ENCODE results near the gene ISG20.

ISG20 gene

DNA sequence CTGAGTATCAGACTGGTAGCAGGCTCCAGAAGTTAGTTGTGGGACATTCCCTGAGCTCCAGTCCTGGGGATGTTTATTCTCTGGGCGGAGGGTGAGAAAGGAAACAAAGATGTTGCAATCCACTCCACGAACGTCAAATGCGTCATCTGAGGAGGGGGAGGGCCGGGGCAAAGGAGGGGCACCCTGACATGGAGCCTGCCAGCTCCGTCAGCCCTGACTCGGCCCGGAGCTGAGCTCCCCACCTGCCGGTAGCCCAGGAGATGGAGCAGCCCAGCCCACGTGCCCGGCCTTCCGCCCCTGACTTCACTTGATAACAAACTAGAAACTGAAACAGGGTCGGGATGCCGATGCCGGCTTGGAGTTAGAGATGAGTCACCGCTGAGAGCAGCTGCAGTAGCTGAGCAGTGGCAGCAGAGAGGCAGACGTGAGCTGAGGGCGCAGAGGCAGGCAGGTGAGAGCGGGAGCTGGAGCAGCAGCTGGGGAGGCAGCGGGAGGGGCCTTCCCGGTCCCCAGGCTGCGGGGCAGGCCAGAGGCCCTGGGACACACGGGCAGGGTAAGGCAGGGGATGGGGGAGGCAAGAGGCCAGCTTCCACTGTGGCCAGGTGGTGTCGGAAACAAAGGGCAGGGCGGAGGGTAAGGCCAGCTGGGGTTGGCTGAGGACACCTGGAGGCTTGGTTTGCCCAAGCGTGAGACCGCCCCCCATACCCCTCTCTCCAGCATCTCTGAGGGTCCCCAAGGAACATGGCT is at the start of gene ISG20:
Gene ISG20 (plus strand): TSS at position 391 of the 747 bp plus-strand sequence. CDS start 351 bp downstream, at position 742.
- in situ Hi-C loops (cut with MboI; ENCODE audit: low sequenced_read_pairs): no loop called here

DNA sequence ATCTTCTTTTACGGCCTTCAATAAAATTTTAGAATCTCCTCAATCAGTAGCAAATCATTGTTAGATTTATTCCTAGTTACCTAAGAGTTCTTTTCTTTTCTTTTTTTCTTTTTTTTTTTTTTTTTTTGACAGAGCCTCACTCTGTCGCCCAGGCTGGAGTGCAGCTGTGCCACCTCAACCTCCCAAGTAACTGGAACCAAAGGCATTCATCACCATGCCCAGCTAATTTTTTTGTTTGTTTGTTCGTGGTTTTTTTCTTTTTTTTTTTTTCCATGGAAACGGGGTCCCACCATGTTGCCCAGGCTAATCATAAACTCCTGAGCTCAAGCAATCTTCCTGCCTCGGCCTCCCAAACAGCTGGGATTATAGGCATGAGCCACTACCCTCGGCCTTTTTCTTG is 48.1 kb upstream of the ISG20 start:
- in situ Hi-C loops (cut with MboI; ENCODE audit: low sequenced_read_pairs): no loop called here

DNA sequence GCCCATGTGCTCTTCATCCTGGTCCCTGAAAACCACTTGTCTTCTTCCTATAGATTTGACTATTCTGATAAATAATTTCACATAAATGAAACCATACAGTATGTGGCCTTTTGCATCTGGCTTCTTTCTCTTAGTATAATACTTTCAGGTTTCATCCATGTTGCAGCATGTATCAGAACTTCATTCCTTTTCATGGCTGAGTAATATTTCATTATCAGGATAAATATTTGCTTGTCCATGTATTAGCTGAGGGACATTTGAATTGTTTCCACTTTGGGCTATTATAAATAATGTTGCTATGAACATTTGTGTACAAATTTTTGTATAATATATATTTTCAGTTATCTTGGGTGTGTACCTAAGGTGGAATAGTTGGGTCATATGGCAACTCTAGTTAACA is 47.4 kb upstream of the ISG20 start:
- in situ Hi-C loops (cut with MboI; ENCODE audit: low sequenced_read_pairs): no loop called here

DNA sequence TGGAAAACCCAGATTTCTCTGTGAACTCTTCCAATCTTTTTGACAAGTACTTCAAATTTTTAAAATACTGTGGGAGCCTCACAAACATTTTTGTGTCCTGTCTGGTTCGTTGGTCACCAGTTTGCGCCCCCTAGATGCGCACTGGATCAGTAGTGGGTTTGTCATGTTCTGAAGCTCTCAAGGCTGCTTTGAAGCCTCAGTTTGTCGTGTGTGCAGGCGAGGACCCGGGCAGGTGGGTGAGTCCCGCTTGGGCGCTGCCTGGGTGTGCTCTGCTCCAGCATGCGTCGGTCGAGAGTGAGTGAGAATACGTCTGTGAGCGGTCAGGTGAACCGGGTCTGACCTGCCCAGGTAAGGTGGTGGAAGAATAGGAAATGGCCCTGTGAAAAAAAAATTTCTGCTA is 34.9 kb upstream of the ISG20 start:
- in situ Hi-C loops (cut with MboI; ENCODE audit: low sequenced_read_pairs): no loop called here

DNA sequence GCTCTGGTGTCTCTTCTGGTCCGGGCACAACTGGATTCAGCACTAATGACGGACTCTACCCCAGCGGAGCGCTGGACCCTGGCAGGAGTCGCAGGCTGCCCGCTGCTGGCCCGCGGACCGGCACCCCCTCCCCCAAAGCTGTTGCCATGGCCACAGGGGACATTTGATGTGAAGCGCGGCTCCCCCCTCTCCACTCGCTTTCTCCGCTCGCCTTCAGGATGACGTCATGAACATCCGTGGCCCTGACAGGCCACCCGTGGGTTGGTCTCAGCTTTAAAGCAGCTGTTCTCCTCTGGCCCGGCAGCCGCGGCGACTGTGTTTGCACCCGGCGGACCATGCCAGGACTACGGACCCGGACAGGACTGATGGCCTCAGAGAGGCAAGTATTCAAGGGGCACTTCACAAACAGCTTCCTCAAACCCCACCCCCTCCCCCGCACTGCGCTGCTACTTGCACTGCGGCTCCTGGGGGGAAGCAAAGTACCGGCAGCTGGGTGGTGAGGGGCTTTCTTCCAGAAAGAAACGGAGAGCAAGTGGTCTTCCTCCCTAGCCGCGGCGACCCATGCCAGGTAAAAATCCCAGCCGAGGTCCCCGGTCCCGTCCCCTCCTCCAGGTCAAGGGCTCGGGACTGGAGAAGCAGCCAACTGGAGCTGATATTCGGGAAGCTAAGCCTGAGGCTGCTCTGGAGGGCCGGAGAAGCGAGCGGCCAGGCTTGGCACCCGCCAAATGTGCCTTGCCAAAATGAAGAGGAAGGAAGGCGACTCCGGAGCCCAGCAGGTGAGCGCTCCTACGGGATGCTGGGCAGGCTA is 34.2 kb upstream of the ISG20 start:
- in situ Hi-C loops (cut with MboI; ENCODE audit: low sequenced_read_pairs): no loop called here

DNA sequence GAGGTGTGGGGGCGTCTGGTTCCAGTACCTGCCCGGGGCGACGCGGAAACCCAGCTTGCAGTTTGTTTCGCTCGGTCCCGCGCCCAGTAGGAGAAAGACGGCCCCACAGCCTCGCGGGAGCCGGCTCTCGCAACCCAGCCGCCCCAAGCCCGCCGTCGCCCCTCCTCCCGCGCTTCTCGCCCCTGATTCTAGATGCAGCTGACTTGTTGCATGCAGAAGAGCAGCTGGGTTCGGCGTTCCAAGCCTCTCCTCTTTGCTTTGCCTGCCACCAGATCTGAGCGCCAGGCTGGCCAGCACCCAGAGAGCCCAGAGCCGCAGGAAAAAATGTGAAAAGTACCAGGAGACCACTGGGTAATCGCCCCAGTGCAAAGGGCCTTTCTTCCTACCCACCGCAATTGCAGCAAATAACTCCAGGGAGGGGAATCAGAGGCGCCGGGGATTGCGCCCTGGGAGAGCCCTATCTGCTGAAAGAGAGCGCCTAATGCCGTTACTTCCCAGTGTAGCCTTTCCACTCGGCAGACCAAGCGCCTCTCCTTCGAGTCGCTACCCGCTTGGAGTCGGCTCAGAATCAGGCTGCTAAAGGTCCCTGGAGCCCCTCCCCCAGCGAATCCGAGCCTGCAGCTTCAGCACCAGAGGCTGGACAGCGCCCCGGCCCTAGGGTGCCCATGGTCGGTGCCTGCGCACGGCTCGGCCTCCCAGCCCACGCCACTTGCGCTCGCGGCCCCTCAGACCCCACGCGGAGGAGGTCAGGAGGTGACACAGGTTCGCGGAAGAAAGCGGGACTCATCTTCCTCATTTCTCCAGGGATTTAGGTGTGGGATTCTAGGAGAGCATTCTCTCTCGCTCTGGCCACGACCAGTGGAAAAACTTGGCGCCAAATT is 33.4 kb upstream of the ISG20 start:
- in situ Hi-C loops (cut with MboI; ENCODE audit: low sequenced_read_pairs): no loop called here

DNA sequence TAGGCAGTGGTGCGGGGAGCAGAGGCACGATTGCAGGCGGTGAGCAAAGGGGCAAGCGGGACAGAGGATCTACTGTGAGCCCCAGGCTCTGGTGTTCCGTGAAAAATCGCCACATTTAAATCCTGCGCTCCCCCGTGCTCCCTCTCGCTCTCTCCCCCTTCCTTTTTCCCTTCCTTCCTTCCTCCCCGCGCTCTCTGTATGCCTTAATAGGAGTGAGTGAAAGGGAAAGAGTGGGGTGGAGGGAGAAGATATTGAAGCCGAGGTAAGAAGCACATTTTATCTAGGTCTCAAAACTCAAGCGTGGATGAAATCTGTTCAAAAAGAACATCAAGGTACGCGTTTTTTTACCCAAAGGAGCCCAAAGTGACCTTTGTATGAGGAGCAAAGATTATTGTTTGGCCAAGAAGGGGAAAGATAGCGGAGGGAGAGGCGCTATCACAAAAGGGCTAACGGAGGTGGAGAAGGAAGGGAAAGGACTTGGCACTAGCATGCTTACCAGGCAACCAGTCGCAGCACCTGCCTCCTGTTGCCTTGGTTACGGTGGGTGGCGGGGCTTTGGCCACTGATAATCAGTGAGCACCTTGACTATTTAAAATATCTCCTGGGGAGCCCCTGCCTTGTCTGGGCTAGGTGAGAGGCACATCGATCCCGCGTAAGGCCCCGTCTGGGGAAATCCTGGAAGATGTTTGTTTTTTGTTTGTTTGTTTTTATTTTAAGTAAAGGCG is 32.6 kb upstream of the ISG20 start:
- in situ Hi-C loops (cut with MboI; ENCODE audit: low sequenced_read_pairs): no loop called here

DNA sequence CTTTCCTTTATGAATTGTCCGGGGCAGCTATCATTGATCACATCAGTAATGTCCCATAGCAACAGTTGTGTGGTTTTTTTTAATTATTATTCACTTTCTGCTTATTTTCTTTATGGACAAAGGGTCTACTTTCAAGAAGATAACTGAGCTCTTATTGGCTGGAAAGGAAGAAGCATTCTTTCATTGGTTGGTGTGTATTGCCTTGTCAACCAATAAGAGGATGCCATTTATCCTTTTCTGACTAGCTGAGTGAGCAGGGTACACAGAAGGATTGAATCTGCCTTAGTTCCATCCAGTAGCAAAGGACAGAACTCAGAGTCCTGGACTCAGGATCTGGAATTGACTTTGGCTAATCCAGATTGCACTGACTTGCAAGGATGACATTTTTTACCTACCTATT is 30.9 kb upstream of the ISG20 start:
- in situ Hi-C loops (cut with MboI; ENCODE audit: low sequenced_read_pairs): no loop called here

DNA sequence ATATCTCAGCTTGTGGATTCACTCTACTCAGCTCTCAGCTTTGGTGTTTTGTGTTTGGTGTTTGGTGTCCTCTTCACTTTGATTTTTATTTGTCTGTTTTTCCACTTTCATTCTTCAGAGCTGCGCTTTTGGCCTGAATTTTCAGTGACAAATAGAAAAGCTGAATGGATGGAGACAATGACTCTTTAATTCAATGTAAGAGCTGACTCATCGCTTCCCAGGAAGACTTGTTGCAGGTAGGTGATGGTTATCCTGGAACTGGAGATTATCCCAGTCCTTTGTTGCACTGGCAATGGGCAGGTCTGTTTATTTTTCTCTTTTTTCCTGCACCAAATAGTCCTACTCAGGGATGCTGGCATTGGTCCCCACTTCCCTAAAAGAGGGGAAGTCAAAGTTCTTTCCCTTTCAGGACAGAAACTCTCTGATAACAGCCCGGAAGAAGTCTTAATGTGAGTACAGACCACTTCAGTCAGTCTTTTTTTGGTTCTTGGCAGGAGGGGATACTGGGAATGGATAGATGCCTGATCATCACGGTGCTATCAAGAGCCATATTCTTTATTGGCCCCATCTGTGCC is 30.1 kb upstream of the ISG20 start:
- in situ Hi-C loops (cut with MboI; ENCODE audit: low sequenced_read_pairs): no loop called here

DNA sequence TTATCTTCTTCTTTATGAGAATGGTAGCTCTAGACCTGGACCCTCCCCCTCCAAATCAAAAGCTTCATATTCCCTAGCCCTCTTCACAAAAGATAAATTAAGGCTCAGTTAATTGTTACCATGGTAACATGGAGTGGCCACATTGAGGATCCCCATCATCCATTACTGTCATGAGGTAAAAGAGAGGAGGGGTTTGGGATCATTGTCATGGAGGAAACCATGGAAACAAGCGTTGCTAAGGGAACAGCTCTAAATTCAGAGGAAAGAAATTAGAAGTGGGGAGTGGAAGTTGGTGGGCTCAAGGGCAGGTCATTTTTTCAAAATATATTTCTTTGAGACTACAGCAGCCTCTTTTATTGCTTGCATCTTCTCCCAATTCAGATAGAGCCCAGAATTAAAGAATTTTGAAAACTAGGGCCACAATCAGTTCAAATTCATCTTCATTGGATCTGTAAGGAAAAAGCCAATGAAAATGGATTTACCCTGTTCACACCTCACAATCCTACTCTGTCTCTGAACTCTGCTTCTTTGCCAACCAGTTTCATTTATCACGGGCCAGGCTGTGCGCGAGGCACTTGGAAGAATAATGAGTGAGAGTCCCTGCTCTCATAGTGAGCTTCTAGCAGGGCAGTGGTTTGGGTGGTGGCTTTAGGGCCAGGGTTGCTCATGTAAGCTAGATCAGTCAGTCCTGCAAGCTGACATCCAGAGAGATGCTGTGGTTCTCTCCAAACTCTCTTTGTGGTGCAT is 29.3 kb upstream of the ISG20 start:
- in situ Hi-C loops (cut with MboI; ENCODE audit: low sequenced_read_pairs): no loop called here

DNA sequence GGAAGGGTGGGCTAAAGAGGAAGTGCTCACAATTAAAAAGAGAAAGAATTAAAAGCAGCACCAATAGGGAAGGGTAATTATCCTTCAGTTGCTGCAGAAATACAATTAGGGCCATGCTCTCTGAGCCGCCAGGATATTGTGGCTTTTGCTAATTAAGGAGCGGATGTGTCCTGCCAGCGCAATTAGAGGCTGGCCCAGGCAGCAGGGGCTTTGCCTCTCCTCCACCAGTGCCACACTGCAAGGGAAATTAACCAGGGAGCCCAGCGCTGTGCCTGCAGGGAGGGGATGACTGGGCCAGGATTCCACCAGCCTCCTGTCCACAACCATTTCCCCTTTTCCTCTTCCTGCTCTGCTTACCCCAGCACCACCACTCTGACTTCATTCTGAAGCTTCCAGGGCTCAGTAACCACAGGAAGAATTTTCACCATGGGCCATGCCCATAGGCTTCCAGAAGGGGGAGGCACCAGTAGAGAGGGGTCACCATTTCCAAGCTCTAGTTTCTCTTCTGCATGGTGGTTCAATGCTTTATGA is 28.1 kb upstream of the ISG20 start:
- in situ Hi-C loops (cut with MboI; ENCODE audit: low sequenced_read_pairs): no loop called here

DNA sequence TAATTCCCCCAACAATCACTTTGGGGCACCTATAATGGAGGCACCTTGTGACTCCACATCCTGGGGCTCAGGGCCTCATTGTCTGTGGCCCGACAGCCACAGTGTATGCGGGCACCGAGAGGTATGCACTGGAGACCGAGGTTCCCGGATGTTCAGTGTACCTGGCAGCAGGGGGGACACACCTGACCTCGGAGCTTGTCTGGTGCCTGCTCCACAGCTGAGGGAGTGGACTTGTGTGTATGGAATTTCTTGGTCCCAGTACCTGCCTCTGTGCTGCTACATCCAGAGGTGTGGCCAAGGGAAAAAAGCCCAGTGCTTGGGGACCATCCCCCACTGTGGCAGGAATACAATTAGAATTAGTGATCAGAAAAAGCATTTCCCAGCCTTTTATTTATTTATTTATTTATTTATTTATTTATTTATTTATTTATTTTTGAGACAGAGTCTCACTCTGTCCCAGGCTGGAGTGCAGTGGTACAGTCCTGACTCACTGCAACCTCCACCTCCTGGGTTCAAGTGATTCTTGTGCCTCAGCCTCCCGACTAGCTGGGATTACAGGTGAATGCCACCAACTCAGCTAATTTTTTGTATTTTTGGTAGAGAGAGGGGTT is 26.5 kb upstream of the ISG20 start:
- in situ Hi-C loops (cut with MboI; ENCODE audit: low sequenced_read_pairs): no loop called here

DNA sequence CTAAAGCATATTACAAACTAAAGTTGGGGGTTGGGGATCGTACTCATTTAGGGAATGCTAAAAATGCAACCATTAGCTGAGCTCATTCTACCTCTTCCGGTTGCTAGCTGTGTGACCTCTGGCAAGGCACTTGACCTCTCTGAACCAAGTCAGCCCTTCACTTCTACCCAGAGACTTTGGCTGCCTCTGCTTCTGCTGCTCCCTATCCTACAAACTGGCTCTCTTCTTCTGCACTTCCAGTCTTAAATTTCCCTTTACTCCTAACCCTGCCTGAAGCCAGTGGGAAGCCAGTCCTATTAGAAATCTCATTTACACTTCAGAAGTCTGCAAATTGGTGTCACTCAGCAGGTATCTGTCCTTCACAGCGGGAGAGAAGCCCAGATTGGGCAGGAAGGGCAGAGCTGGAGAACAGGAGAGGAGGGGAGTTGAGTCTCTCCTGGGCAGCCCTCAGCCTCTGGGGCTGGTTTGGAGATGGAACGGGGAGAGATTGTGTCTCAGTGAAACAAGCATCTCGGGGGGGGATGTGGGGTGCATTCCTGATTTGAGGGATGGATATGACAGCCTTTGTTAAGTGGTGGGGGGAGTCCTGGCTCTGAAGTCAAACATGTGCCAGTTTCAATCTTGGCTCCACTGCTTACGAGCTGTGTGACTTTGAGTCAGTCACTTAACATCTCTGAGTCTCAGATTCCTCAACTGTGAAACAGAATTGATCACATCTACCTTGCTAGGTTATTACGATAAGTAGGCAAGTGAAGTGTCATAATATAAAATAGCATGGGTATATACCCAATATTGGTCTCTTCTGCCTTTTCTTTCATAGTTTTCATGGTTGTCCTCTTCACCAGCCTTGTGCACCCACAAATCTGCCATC is 25.5 kb upstream of the ISG20 start:
- in situ Hi-C loops (cut with MboI; ENCODE audit: low sequenced_read_pairs): no loop called here

DNA sequence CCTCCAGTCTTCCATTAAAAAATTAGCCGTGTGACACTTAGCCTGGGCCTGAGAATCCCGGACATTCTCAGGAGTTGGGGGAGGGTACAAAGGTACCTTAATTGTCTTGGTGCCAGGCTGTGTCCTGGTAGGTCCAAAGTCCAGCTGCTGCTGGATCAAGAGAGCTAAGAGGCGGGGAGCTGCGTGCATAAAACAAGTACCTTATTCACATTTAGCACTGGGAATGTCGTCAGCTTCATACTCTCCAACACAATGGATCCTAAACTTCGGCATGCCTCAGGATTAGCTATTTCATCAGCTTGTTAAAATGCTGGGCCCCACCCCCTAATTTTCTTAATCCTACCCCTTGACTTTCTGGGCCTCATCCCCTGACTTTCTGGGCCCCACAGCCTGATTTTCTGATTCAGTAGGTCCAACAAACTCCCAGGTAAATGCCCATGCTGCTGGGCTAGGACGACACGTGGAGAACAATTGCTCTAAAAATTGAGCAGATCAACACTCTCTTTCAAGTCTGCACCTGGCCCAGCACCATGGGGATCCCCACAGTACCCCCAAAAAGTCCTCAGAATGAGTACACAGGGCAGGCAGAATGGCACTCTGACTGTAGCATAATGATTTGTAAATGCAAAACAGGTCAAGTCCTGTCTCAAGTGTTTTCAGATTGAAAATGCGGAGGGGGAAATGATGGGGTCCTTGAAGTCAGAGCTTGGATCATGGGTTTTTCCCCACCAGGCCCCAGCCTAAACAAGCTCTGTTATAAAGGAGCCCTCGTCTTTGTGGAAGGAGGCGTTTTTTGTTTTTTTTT is 23.3 kb upstream of the ISG20 start:
- in situ Hi-C loops (cut with MboI; ENCODE audit: low sequenced_read_pairs): no loop called here

DNA sequence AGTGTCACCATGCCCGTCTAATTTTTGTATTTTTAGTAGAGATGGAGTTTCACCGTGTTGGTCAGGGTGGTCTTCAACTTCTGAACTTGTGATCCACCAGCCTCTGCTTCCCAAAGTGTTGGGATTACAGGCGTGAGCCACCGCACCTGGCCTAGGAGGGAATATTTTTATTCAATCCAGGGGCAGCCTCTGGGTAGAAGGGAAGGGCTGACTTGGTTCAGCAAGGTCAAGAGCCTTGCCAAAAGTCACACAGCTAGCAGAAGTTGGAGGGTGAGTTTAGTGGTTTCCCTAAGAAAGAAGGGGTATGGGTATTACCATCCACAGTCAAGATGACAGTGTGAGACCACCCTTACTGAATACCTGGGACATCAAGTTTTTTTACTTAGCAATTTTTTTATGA is 22.6 kb upstream of the ISG20 start:
- in situ Hi-C loops (cut with MboI; ENCODE audit: low sequenced_read_pairs): no loop called here

DNA sequence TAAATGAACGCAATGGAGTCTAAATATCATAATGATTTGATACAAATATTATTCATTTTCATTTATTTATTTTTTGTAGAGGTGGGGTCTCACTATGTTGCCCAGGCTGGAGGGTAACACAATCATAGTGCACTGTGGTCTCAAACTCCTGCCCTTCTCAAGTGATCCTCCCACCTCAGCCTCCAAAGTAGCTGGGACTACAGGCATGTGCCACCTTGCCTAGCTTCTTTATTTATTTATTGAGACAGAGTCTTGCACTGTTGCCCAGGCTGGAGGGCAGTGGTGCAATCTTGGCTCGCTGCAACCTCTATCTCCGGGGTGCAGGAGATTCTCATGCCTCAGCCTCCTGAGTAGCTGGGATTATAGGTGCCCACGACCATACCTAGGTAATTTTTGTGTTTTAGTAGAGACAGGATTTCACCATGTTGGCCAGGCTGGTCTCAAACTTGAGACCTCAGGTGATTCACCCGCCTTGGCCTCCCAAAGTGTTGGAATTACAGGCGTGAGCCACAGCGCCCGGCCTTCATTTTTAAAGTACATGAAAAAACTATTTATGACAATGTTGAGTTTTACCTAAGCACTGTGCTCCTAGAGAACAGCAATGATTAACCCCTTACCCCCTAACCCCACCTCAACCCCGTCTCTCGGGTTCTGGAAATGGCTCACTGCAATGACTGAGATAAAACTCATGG is 21.6 kb upstream of the ISG20 start:
- in situ Hi-C loops (cut with MboI; ENCODE audit: low sequenced_read_pairs): no loop called here

DNA sequence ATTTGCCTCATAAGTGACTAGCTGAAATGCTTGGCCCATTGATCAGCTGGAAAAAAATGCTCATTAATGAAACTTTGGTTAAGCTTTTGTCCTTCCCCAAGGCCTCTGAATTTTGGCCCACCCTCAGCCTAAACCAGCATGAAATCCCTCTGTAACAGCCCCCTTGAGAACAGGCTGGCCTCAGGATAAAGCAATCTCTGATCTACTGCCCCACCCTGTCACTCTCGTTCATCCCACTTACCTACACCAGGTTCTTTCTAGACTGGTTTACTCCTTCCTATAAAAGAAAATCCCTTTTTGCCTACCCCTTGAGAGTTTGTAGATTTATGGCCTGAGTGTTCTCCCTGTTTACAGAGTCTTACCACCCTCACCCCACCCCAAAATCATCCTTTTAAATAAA is 21.0 kb upstream of the ISG20 start:
- in situ Hi-C loops (cut with MboI; ENCODE audit: low sequenced_read_pairs): no loop called here
